Measurements from ENCODE around the gene SLC44A1.

Gene SLC44A1

GRCh38 chr9:105354448-105354847, 110.0 kb downstream of the SLC44A1 start:
- no peak for TF ChIP-seq CTCF (IDR thresholded peaks at IDR 0.05)
- no peak overlapping the region for H3K27ac ChIP-seq
- no peak overlapping the region for H3K4me3 ChIP-seq
- no peak for DNase-seq (ENCODE audit: low spot score)

DNA sequence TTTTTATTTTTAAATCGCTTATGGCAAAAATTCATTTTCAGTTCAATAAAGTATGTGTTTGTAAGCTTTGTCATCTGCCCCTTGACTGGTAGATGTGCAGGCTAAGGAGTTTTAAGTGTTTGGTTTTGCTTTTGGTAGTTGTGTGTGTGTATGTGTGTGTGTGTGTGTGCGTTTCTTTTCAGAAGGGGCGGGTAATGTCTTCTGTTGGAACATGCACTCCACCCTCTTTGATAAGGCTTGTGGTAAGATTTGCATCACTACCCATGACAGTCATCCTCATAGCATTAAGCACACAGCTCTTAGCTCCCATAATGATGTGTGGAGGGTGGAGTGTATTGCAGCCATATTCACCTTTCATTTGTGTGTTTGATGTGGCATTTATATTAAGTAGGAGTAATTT, 111.3 kb downstream of the SLC44A1 start:
- Histone ChIP-seq H3K4me3 (no peak overlapping the region), H3K27ac (no peak overlapping the region)
- TF ChIP-seq CTCF (IDR thresholded peaks at IDR 0.05) = no peak

DNA sequence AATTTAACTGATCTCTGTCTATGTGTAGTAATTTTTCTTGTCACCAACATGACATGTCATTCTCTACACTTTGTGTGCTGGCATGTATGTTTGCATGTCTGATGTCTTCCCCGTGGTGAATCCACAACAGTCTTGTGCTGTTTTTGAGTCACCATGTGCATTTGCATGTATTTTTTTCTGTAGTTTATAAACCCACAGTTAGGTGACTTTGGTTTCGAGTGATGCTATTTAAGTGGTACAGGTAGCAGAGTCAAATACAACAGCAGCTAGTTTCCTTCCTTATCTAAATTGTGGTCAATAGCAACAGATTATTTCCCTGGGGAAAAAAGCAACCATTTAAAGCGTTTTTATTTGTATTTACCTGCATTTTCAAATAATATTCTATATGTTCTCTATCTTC, 113.5 kb downstream of the SLC44A1 start:
- no peak overlapping the region for H3K27ac ChIP-seq
- DNase-seq (ENCODE audit: low spot score) = no peak
- no peak for TF ChIP-seq CTCF (IDR thresholded peaks at IDR 0.05)
- no peak overlapping the region for H3K4me3 ChIP-seq

More for the DNA sequence above, 111.3 kb downstream of the SLC44A1 start:
- no peak for DNase-seq (ENCODE audit: low spot score)

GRCh38 chr9:105359892-105360291, 115.4 kb downstream of the SLC44A1 start:
- Histone ChIP-seq H3K4me3 (no peak overlapping the region), H3K27ac (no peak overlapping the region)
- no peak for TF ChIP-seq CTCF (IDR thresholded peaks at IDR 0.05)
- no peak for DNase-seq (ENCODE audit: low spot score)

- no peak for DNase-seq (ENCODE audit: low spot score)
- TF ChIP-seq CTCF (IDR thresholded peaks at IDR 0.05) = no peak
- H3K4me3 ChIP-seq = no peak overlapping the region
- H3K27ac ChIP-seq = no peak overlapping the region
Measured at GRCh38 chr9:105360344-105360743, 115.9 kb downstream of the SLC44A1 start.

DNA sequence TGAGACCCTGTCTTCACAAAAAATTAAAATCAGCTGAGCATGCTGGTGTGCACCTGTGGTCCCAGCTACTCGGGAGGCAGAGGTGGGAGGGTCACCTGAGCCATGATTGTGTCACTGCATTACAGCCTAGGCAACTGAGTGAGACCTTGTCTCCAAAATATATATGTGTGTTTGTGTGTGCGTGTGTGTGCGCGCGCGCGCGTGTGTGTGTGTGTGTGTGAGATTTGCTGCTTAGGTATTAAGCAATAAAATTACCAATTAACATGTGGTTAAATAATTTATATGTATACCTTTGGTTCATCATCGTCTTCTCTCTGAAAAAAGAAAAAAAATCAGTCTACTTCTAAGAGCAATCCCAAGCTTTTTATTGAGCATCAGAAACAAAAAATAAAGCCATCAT, 117.4 kb downstream of the SLC44A1 start:
- no peak for TF ChIP-seq CTCF (IDR thresholded peaks at IDR 0.05)
- Histone ChIP-seq H3K4me3 (no peak overlapping the region), H3K27ac (no peak overlapping the region)
- DNase-seq (ENCODE audit: low spot score) = no peak

- no peak for DNase-seq (ENCODE audit: low spot score)
- Histone ChIP-seq H3K27ac (no peak overlapping the region), H3K4me3 (no peak overlapping the region)
- no peak for TF ChIP-seq CTCF (IDR thresholded peaks at IDR 0.05)
Measured at GRCh38 chr9:105362470-105362869, 118.0 kb downstream of the SLC44A1 start.
